ENCODE results near the gene OR4E2. TPM values are rescaled to one million over a fixed set of nuclear protein-coding genes. Genes with fewer than 3 reads are reported as not detected.

OR4E2 gene
- total RNA-seq, 1 donor from 2014 or later, result not detected

DNA sequence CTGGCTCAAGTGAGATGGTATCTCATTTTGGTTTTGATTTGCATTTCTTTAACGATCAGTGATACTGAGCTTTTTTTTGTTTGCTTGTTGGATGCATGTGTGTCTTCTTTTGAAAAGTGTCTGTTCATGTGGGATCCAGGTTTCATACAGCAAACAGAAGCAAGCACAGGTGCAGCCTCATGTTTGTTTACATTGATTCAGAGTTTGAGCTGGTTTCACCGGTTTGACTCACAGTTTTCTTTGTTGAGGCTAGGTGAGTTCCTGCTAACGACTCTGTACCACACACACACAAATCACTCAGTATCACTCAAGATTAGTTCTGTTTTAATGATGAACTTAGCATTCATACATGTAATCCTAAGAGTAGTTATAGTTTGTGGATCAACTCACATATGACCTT is 22.6 kb upstream of the OR4E2 start:
- Mint-ChIP-seq H3K27ac (no peak overlapping the region), H3K27me3 (peaks cover 6% of the 10 kb centered on the region), H3K36me3 (ENCODE audit: low read depth) (no peaks in the 10 kb centered on the region), H3K9me3 (peaks cover 4% of the 10 kb centered on the region), H3K4me3 (no peak overlapping the region), H3K4me1 (no peaks in the 10 kb centered on the region)
- ChIA-PET POLR2A (no interaction called here), CTCF (no interaction called here)
- ATAC-seq (ENCODE audit: low read depth), result no peak
- intact Hi-C loops (cut with micrococcal nuclease), result no loop called here
- TF ChIP-seq, protein P1, sequence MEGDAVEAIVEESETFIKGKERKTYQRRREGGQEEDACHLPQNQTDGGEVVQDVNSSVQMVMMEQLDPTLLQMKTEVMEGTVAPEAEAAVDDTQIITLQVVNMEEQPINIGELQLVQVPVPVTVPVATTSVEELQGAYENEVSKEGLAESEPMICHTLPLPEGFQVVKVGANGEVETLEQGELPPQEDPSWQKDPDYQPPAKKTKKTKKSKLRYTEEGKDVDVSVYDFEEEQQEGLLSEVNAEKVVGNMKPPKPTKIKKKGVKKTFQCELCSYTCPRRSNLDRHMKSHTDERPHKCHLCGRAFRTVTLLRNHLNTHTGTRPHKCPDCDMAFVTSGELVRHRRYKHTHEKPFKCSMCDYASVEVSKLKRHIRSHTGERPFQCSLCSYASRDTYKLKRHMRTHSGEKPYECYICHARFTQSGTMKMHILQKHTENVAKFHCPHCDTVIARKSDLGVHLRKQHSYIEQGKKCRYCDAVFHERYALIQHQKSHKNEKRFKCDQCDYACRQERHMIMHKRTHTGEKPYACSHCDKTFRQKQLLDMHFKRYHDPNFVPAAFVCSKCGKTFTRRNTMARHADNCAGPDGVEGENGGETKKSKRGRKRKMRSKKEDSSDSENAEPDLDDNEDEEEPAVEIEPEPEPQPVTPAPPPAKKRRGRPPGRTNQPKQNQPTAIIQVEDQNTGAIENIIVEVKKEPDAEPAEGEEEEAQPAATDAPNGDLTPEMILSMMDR (IDR thresholded peaks at IDR 0.05), result no peak
- no peak for DNase-seq

DNA sequence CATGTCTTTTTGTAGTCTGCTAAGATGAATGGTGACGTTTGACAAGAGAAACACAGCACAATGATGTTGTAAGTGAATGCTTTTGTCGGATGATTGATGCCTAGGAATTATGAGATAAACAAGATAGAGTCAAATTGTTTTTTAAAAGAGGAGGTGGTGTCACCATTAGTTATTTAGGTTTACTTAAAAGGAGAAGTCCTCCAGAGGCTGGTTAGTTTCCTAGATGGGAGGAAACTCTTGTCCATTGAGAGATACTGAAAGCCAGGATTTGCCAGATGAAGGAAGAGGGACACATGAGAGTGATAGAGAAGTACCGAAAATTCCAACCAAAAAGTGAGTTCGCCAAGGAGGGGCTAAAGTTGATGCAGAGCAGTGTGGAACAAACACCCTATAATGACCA is 18.8 kb upstream of the OR4E2 start, which contains the start of gene OR10G2:
Gene OR10G2 (minus strand): TSS at position 101 of the 400 bp plus-strand sequence. CDS start 98 bp downstream, at position 3.
- ChIA-PET CTCF (no interaction called here), POLR2A (no interaction called here)
- TF ChIP-seq, protein P1 (IDR thresholded peaks at IDR 0.05), result no peak
- no peak within 1 kb of the TSS for H3K27ac Mint-ChIP-seq
- ATAC-seq (ENCODE audit: low read depth), result no peak
- intact Hi-C loops (cut with micrococcal nuclease), result no loop called here
- no peak for DNase-seq
- H3K4me1 Mint-ChIP-seq, result no peaks in the 10 kb centered on the region
- no peaks in the 10 kb centered on the region for H3K36me3 Mint-ChIP-seq (ENCODE audit: low read depth)
- H3K9me3 Mint-ChIP-seq, result peaks cover 4% of the 10 kb centered on the region
- H3K4me3 Mint-ChIP-seq, result no peak within 1 kb of the TSS
- peaks cover 3% of the 10 kb centered on the region for H3K27me3 Mint-ChIP-seq

DNA sequence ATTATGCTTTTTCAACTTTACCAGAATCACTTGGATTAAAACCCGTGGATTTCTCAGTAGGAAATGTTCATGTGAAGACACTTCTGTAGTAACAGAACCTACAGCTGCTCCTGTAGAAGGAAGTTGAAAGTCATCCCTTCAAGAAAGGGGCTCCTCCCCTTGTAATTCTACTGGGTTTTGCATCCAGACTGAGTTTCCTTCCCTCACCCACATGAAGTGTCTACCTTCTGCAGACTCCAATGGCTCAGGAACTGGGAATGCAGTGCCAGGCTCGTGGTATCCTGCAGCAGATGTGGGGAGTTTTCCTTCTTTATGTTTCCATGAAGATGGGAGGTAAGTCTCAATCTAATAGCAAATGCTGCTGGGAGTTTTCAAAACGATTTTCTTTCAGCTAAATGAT is 11.0 kb upstream of the OR4E2 start:
- ATAC-seq (ENCODE audit: low read depth), result no peak
- TF ChIP-seq, protein P1 (IDR thresholded peaks at IDR 0.05), result no peak
- no peak overlapping the region for H3K4me3 Mint-ChIP-seq
- no peak for DNase-seq
- no peaks in the 10 kb centered on the region for H3K9me3 Mint-ChIP-seq
- intact Hi-C loops (cut with micrococcal nuclease), result no loop called here
- no peak overlapping the region for H3K27ac Mint-ChIP-seq
- no peaks in the 10 kb centered on the region for H3K4me1 Mint-ChIP-seq
- CTCF ChIA-PET, result no interaction called here
- no peaks in the 10 kb centered on the region for H3K36me3 Mint-ChIP-seq (ENCODE audit: low read depth)
- POLR2A ChIA-PET, result no interaction called here
- peaks cover 1% of the 10 kb centered on the region for H3K27me3 Mint-ChIP-seq

DNA sequence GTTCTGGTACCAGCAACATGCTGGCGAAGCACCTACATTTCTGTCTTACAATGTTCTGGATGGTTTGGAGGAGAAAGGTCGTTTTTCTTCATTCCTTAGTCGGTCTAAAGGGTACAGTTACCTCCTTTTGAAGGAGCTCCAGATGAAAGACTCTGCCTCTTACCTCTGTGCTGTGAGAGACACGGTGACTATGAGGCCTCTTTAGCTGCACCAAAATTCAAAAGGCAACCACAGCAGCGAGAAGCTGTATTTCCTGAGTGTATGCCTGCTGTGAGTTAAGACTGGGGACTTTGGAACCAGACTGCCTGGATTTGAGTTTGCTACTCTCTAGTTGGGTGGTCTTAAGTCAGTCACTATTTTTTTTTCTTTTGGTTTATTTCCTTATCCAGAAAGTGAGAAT is 10.2 kb upstream of the OR4E2 start:
- intact Hi-C loops (cut with micrococcal nuclease), result no loop called here
- TF ChIP-seq, protein P1 (IDR thresholded peaks at IDR 0.05), result no peak
- ChIA-PET CTCF (no interaction called here), POLR2A (no interaction called here)
- Mint-ChIP-seq H3K27ac (no peak overlapping the region), H3K36me3 (ENCODE audit: low read depth) (no peaks in the 10 kb centered on the region), H3K4me3 (no peak overlapping the region), H3K4me1 (no peaks in the 10 kb centered on the region), H3K27me3 (peaks cover 1% of the 10 kb centered on the region), H3K9me3 (peaks cover 2% of the 10 kb centered on the region)
- DNase-seq (no peak), ATAC-seq (ENCODE audit: low read depth) (no peak)

DNA sequence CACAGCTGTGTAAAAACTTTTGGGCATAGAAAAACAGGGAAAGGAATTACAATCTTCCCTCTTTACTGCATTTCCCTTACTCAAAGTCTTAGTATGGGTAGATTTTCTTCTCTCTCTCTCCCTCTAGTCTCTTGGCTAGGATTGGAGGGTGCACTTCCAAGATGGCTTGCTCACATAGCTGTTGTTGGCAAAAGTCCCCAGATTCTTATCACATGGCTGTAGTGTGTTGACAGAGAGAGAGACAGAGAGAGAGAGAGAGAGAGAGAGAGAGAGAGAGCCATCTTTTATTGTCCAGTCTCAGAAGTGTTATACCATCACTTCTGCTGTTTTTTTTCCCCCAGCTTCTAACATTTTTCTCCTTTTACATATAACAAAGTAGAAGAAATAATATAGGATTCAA is 6.3 kb upstream of the OR4E2 start:
- no peaks in the 10 kb centered on the region for H3K4me1 Mint-ChIP-seq
- intact Hi-C loops (cut with micrococcal nuclease), result no loop called here
- no peak for DNase-seq
- POLR2A ChIA-PET, result no interaction called here
- ATAC-seq (ENCODE audit: low read depth), result no peak
- H3K27me3 Mint-ChIP-seq, result peaks cover 1% of the 10 kb centered on the region
- peaks cover 3% of the 10 kb centered on the region for H3K9me3 Mint-ChIP-seq
- no peak overlapping the region for H3K4me3 Mint-ChIP-seq
- no peak overlapping the region for H3K27ac Mint-ChIP-seq
- TF ChIP-seq, protein P1 (IDR thresholded peaks at IDR 0.05), result no peak
- H3K36me3 Mint-ChIP-seq (ENCODE audit: low read depth), result no peaks in the 10 kb centered on the region
- CTCF ChIA-PET, result no interaction called here
